Trophoblast cell (in vitro differentiated cells and primary cell): ENCODE data around the gene GRM8.
"Not testable (repeated sequence)": the region's sequence is repeated elsewhere in the genome, so short reads cannot be mapped to it uniquely, and the experiment has no call there.

Experiments used
- DNase-seq, 2 donors: peaks; one replicate each; pipeline ENCODE4 v3.0.0-alpha.2; 2016
- H2AFZ ChIP-seq: 2 replicates; pipeline ENCODE4 v1.6.1; 2013; ENCODE audit warnings: low read length, moderate library complexity, mild to moderate bottlenecking; ENCODE audit not compliant: insufficient read depth, poor library complexity
- H2AK5ac ChIP-seq: 2 replicates; pipeline ENCODE4 v1.6.1; 2013; ENCODE audit warnings: mild to moderate bottlenecking, low read length
- H2BK120ac ChIP-seq: 2 replicates; pipeline ENCODE4 v1.6.1; 2013; ENCODE audit warnings: low read length, mild to moderate bottlenecking, moderate library complexity; ENCODE audit not compliant: insufficient read depth, poor library complexity
- H2BK12ac ChIP-seq: 2 replicates; pipeline ENCODE4 v1.6.1; 2013; ENCODE audit warnings: mild to moderate bottlenecking, low read length, moderate library complexity
- H2BK5ac ChIP-seq: 2 replicates; pipeline ENCODE4 v1.6.1; 2013; ENCODE audit warnings: low read length, low read depth, moderate library complexity, mild to moderate bottlenecking; ENCODE audit not compliant: poor library complexity
- H3K14ac ChIP-seq: 2 replicates; pipeline ENCODE4 v1.6.1; 2013; ENCODE audit warnings: mild to moderate bottlenecking, low read length
- H3K18ac ChIP-seq: 2 replicates; pipeline ENCODE4 v1.6.1; 2013; ENCODE audit warnings: mild to moderate bottlenecking, low read length
- H3K23ac ChIP-seq: 2 replicates; pipeline ENCODE4 v1.6.1; 2013; ENCODE audit warnings: low read length
- H3K27ac ChIP-seq: 2 replicates; pipeline ENCODE4 v1.5.1; 2013; ENCODE audit warnings: low read depth, mild to moderate bottlenecking, inconsistent platforms, low read length, moderate library complexity
- H3K27me3 ChIP-seq: 2 replicates; pipeline ENCODE4 v1.6.1; 2013; ENCODE audit warnings: inconsistent platforms, mild to moderate bottlenecking, low read length, moderate library complexity; ENCODE audit not compliant: insufficient read depth
- H3K36me3 ChIP-seq, 2 experiments: 1 replicate in 1 of 2; 2 replicates in 1 of 2; pipeline ENCODE4 v1.6.1; 2013; ENCODE audit warnings: low read length in 2 of 2, mild to moderate bottlenecking in 2 of 2, moderate library complexity in 1 of 2; ENCODE audit not compliant: insufficient read depth in 2 of 2, control insufficient read depth in 1 of 2
- H3K4ac ChIP-seq: 2 replicates; pipeline ENCODE4 v1.6.1; 2013; ENCODE audit warnings: low read depth, mild to moderate bottlenecking, low read length, moderate library complexity
- H3K4me1 ChIP-seq, 2 experiments: 1 replicate in 1 of 2; 2 replicates in 1 of 2; pipeline ENCODE4 v1.6.1; 2013; ENCODE audit warnings: low read length in 2 of 2, mild to moderate bottlenecking in 2 of 2, moderate library complexity in 1 of 2; ENCODE audit not compliant: insufficient read depth in 2 of 2, control insufficient read depth in 1 of 2
- H3K4me2 ChIP-seq: 2 replicates; pipeline ENCODE4 v1.6.1; 2013; ENCODE audit warnings: inconsistent platforms, mild to moderate bottlenecking, low read length, moderate library complexity
- H3K4me3 ChIP-seq: 2 replicates; pipeline ENCODE4 v1.5.1; 2013; ENCODE audit warnings: mild to moderate bottlenecking, low read depth, low read length, inconsistent platforms
- H3K79me1 ChIP-seq: one replicate; pipeline ENCODE4 v1.6.1; 2013; ENCODE audit warnings: low read length
- H3K79me2 ChIP-seq: 2 replicates; pipeline ENCODE4 v1.6.1; 2013; ENCODE audit warnings: low read length, mild to moderate bottlenecking; ENCODE audit not compliant: control insufficient read depth, insufficient read depth, poor library complexity
- H3K9ac ChIP-seq: 2 replicates; pipeline ENCODE4 v1.6.1; 2013; ENCODE audit warnings: mild to moderate bottlenecking, low read length
- H3K9me3 ChIP-seq: 2 replicates; pipeline ENCODE4 v1.6.1; 2013; ENCODE audit warnings: low read depth, mild to moderate bottlenecking, control low read depth, inconsistent platforms, low read length; ENCODE audit not compliant: insufficient read depth
- H4K12ac ChIP-seq: 2 replicates; pipeline ENCODE4 v1.6.1; 2013; ENCODE audit warnings: low read depth, mild to moderate bottlenecking, low read length, moderate library complexity
- H4K8ac ChIP-seq: 2 replicates; pipeline ENCODE4 v1.6.1; 2013; ENCODE audit warnings: low read depth, mild to moderate bottlenecking, low read length, moderate library complexity
- H4K91ac ChIP-seq: one replicate; pipeline ENCODE4 v1.6.1; 2013; ENCODE audit warnings: low read depth, mild to moderate bottlenecking, low read length, moderate library complexity
- WGBS: extraction: QIAGEN DNeasy Blood & Tissue Kit; methylation state at CpG from one replicate; pipeline ENCODE4 v1.1.7; 2013; ENCODE audit warnings: missing lambda C conversion rate; ENCODE audit not compliant: insufficient read length, insufficient coverage; ENCODE audit errors: extremely low coverage; 5-methylcytosine and 5-hydroxymethylcytosine counted together

Gene GRM8

DNA sequence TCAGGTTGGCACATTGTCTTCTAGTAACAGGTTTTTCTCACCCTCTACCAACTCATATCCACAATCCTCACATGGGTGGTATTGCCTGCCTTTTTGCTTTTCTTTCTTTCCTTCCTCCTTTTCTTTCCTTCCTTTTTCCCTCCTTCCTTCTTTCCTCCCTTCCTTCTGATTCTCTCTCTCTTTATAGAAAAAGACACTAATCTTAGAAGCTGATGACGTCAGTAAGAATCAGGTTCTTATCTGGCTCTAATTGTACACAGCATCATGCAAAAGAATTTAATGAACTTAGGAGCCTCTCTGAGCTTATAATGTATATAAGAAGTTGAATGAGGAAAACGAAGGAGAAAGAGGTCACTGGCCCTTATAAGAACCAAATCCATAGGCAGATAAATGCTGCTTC is 328.3 kb downstream of the GRM8 start:
- DNase-seq: no peak
- Histone ChIP-seq H3K4me1 (no peaks in the 10 kb centered on the region), H4K12ac (no peak overlapping the region), H3K4ac (no peak overlapping the region), H3K14ac (no peak overlapping the region), H4K8ac (no peak overlapping the region), H2BK5ac (no peak overlapping the region), H3K4me2 (no peak overlapping the region), H3K9ac (no peak overlapping the region), H4K91ac (no peak overlapping the region), H2BK12ac (no peak overlapping the region), H3K79me1 (no peaks in the 10 kb centered on the region), H2AK5ac (no peak overlapping the region), H3K23ac (no peak overlapping the region), H3K9me3 (no peaks in the 10 kb centered on the region), H3K36me3 (no peaks in the 10 kb centered on the region), H3K27me3 (no peaks in the 10 kb centered on the region), H3K27ac (no peak overlapping the region), H3K79me2 (no peaks in the 10 kb centered on the region), H2BK120ac (no peak overlapping the region), H3K18ac (no peak overlapping the region), H3K4me3 (no peak overlapping the region), H2AFZ (no peak overlapping the region)
- WGBS: no CpG with 5 or more reads among the region's 2 CpGs

DNA sequence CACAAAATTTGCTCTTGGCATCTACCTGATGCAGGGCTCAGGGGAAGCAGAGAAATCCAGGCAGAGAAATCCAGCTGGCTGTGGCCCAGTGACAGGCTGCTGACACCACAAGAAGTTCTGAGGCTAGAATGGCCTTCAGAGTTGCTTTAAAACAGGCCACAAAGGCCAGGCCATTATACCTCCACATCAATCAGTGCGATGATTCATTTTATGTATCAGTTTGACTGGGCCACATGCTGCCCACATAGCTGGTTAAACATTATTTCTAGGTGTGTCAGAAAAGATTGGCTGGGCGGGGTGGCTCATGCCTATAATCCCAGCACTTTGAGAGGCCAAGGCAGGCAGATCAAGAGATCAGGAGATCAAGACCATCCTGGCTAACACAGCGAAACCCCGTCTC is 341.1 kb downstream of the GRM8 start:
- not testable (repeated sequence) for H3K9me3 ChIP-seq, H3K23ac ChIP-seq, H4K8ac ChIP-seq, H3K79me1 ChIP-seq, H3K4me1 ChIP-seq, H2AFZ ChIP-seq, H3K27ac ChIP-seq, H3K4ac ChIP-seq, H3K79me2 ChIP-seq, H3K4me2 ChIP-seq, H4K12ac ChIP-seq, H3K9ac ChIP-seq, H3K36me3 ChIP-seq, H3K27me3 ChIP-seq, H3K14ac ChIP-seq, H4K91ac ChIP-seq, H3K18ac ChIP-seq, H2AK5ac ChIP-seq, H2BK12ac ChIP-seq, H3K4me3 ChIP-seq, DNase-seq, H2BK5ac ChIP-seq, H2BK120ac ChIP-seq
- WGBS: no CpG with 5 or more reads among the region's 4 CpGs

DNA sequence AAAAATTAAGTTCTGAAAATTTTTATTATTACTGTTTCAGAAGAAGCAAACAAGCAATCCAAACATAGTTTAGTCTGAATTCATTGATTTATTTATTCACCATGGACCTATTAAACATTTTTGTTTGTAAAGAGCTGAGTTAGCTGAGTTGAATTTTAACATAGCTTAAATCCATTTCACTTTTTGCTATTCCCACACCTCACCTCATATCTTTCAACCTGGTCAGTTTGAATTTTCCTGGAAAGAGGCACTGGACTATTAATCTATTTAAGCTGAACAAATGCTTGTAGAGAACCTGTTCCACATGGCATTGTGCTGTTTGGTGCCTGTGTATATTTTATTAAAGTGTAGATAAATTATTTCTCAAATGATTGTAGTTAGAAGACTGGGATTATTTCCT is 344.2 kb downstream of the GRM8 start:
- not testable (repeated sequence) for H3K18ac ChIP-seq, H2BK120ac ChIP-seq, H3K4me3 ChIP-seq, H3K36me3 ChIP-seq, H3K4me2 ChIP-seq, H3K4ac ChIP-seq, H3K23ac ChIP-seq, H4K12ac ChIP-seq, H3K4me1 ChIP-seq, H4K91ac ChIP-seq, H3K27me3 ChIP-seq, DNase-seq, H2AFZ ChIP-seq, H3K79me1 ChIP-seq, H2BK12ac ChIP-seq, H2BK5ac ChIP-seq, H3K79me2 ChIP-seq, H3K27ac ChIP-seq, H4K8ac ChIP-seq, H2AK5ac ChIP-seq, H3K9me3 ChIP-seq, H3K14ac ChIP-seq, H3K9ac ChIP-seq

GRCh38 chr7:126907657-126908056 is 345.1 kb downstream of the GRM8 start:
- H3K4me2 ChIP-seq, H3K27ac ChIP-seq, H3K4me3 ChIP-seq, H4K8ac ChIP-seq, H4K91ac ChIP-seq, H2BK120ac ChIP-seq, H4K12ac ChIP-seq, H3K36me3 ChIP-seq, H3K79me2 ChIP-seq, H2AK5ac ChIP-seq, H3K79me1 ChIP-seq, H3K9me3 ChIP-seq, DNase-seq, H3K4ac ChIP-seq, H2BK5ac ChIP-seq, H3K14ac ChIP-seq, H2BK12ac ChIP-seq, H3K18ac ChIP-seq, H3K27me3 ChIP-seq, H2AFZ ChIP-seq, H3K9ac ChIP-seq, H3K23ac ChIP-seq, H3K4me1 ChIP-seq: not testable (repeated sequence)
- WGBS: no CpG with 5 or more reads among the region's 6 CpGs

DNA sequence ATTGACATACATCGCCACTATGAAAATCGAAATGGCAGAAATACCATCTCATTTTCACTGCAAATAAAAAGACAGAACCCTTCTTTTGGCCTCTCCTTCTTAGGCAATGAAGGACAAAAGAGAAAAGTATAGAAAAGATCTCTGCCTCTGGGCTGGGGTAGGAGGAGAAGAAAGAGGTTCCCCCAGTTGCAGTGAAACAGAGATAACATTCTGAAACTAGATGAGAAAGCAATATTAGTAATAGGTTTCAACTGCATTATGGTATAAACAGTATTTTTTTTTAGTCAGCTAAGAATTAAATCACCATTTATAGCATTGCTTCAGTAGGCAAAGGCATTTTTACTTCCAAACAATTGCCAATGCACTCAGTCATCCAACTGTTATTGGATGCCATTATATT is 347.5 kb downstream of the GRM8 start:
- not testable (repeated sequence) for H3K79me2 ChIP-seq, H3K4me3 ChIP-seq, H3K4me1 ChIP-seq, H4K12ac ChIP-seq, DNase-seq, H3K14ac ChIP-seq, H3K18ac ChIP-seq, H3K79me1 ChIP-seq, H3K4me2 ChIP-seq, H3K27ac ChIP-seq, H2AFZ ChIP-seq, H4K8ac ChIP-seq, H2BK5ac ChIP-seq, H3K4ac ChIP-seq, H3K9me3 ChIP-seq, H2BK12ac ChIP-seq, H3K9ac ChIP-seq, H3K36me3 ChIP-seq, H3K23ac ChIP-seq, H2AK5ac ChIP-seq, H4K91ac ChIP-seq, H3K27me3 ChIP-seq, H2BK120ac ChIP-seq
- WGBS: no CpG with 5 or more reads among the region's 2 CpGs
